Coronary artery (tissue), 2 donors: ENCODE data around the gene ARL16.

Experiments used
- DNase-seq: peaks from one replicate; pipeline ENCODE4 v3.0.0-alpha.2; 2017; ENCODE audit warnings: low spot score
- H3K27ac ChIP-seq, 2 donors: fragments of 200-600 bp; sonication (generic); one replicate each; pipeline ENCODE4 v1.5.1; 2016 to 2019
- H3K4me3 ChIP-seq: fragments of 200-600 bp; sonication (generic); 2 replicates; pipeline ENCODE4 v1.5.1; 2016; ENCODE audit warnings: mild to moderate bottlenecking, moderate library complexity
- CTCF ChIP-seq: fragments of 200-600 bp; sonication (generic); IDR thresholded peaks from one replicate; pipeline ENCODE4 v1.5.1; 2019; ENCODE audit warnings: antibody characterized with exemption

The ARL16 gene

GRCh38 chr17:81696218-81696941 lies 12.8 kb upstream of the ARL16 start:
- DNase-seq = no peak
- no peak for TF ChIP-seq CTCF
- H3K27ac ChIP-seq = no peak overlapping the region
- H3K4me3 ChIP-seq = no peak overlapping the region

DNA sequence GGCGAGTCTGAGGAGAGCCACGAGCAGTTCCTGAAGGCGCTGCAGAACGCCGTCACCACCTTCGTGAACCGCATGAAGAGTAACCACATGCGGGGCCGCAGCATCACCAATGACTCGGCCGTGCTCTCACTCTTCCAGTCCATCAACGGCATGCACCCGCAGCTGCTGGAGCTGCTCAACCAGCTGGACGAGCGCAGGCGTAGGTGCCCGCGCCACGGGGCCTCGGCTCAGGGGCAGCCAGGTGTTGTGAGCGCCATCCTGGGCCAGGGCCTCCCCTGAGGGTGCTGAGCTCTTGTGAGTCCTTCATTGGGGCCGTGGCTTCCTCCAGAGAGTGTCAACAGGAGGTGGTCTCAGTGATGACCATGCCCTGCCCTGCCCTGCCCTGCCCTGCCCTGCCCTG lies 12.2 kb upstream of the ARL16 start:
- TF ChIP-seq CTCF = no peak
- no peak overlapping the region for H3K27ac ChIP-seq
- H3K4me3 ChIP-seq = no peak overlapping the region
- DNase-seq = no peak

DNA sequence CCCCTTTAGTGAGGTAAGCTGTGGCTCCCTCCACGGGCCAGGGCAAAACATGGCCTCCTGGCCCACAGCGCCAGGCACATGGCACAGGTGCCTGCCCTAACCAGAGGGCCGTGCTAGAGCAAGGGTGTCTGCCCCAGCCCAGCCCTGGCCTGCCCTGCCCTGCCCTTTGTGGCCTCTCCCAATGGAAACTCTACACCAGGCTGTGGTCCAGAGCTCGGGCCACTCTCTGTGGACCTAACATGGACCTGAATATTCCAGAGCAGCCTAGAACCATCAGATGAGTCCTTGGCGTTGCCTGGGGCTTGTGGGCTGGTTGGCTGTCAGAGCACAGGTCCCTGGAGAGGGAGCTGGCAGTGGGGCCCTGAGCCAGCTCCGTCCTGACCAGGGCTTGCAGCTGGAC lies 11.6 kb upstream of the ARL16 start:
- Histone ChIP-seq H3K27ac (no peak overlapping the region), H3K4me3 (no peak overlapping the region)
- DNase-seq = no peak
- TF ChIP-seq CTCF = no peak

DNA sequence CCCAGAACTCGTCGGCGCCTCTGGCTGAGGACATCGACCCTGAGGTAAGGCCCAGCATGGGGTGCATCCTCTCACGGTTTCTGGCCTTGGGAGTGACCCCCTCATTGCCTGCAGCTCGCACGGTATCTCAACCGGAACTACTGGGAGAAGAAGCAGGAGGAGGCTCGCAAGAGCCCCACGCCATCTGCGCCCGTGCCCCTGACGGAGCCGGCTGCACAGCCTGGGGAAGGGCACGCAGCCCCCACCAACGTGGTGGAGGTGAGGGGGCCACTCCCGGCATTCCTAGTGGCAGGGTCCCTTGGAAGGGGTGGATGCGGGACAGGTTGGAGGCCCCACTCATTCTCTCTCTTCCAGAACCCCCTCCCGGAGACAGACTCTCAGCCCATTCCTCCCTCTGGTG lies 11.2 kb upstream of the ARL16 start:
- DNase-seq = no peak
- Histone ChIP-seq H3K27ac (no peak overlapping the region), H3K4me3 (no peak overlapping the region)
- no peak for TF ChIP-seq CTCF

- no peak for DNase-seq
- Histone ChIP-seq H3K4me3 (no peak overlapping the region), H3K27ac (no peak overlapping the region)
- TF ChIP-seq CTCF = no peak
These were observed 10.1 kb upstream of the ARL16 start for GRCh38 chr17:81693509-81694210.

GRCh38 chr17:81691608-81692007 lies 8.0 kb upstream of the ARL16 start:
- H3K27ac ChIP-seq = no peak overlapping the region
- no peak overlapping the region for H3K4me3 ChIP-seq
- no peak for DNase-seq
- TF ChIP-seq CTCF = no peak

GRCh38 chr17:81691196-81691595 lies 7.6 kb upstream of the ARL16 start:
- Histone ChIP-seq H3K27ac (no peak overlapping the region), H3K4me3 (no peak overlapping the region)
- no peak for TF ChIP-seq CTCF
- DNase-seq = no peak
